Esophagus squamous epithelium (tissue), 4 donors: ENCODE results near the gene TNFSF10.

Experiments
- POLR2A ChIP-seq, 4 donors: fragments of 450-650 bp; IDR thresholded peaks; one replicate each; pipeline ENCODE4 v1.6.1; 2017; ENCODE audit warnings: antibody characterized with exemption in 4 of 4, mild to moderate bottlenecking in 4 of 4, moderate library complexity in 3 of 4
- TF ChIP-seq, protein P1 (sequence below), 6 experiments: fragments of 450-650 bp in 4 of 6; fragments of 200-600 bp in 2 of 6; sonication (generic) in 2 of 6; IDR thresholded peaks; one replicate each; pipeline ENCODE4 v1.5.1; 2016 to 2019; ENCODE audit warnings: antibody characterized with exemption in 6 of 6, mild to moderate bottlenecking in 4 of 6, moderate library complexity in 4 of 6

DNA sequence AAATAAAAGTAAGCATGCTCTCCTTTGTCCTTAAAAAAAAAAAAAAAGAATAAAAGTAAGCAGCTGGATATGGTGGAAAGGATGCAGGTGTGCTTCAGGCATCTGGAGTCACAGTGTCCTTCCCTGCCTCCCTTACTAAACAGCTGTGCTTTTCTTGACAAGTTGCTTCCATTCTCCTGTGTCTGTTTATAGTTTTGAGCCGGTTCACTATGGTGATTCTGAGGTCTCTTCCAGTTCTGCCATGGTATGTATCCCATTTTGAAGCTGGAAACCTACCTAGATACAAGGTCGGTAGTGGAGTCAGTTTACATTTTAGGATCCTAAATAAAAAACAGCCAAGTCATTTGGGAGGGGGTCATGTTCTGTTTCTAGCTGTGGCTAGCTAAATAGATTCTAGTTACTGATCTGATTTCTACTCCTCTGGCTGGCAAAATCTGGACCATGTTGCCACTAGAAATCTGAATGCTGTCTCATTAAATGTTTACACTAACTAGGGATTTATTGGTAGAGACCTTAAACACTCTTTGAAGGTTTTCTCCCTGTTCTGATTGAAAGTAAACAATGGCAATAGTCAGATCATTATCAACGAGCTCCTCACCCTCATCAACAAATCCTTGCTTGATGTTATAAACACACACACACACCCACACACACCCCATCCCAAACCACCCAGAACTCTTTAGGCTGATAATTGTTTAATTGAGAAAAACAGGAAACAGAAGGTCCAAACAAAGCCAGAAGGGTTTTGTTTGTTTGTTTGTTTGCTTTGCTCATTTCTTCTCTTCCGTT, 7.9 kb downstream of the TNFSF10 start:
- TF ChIP-seq, protein P1, sequence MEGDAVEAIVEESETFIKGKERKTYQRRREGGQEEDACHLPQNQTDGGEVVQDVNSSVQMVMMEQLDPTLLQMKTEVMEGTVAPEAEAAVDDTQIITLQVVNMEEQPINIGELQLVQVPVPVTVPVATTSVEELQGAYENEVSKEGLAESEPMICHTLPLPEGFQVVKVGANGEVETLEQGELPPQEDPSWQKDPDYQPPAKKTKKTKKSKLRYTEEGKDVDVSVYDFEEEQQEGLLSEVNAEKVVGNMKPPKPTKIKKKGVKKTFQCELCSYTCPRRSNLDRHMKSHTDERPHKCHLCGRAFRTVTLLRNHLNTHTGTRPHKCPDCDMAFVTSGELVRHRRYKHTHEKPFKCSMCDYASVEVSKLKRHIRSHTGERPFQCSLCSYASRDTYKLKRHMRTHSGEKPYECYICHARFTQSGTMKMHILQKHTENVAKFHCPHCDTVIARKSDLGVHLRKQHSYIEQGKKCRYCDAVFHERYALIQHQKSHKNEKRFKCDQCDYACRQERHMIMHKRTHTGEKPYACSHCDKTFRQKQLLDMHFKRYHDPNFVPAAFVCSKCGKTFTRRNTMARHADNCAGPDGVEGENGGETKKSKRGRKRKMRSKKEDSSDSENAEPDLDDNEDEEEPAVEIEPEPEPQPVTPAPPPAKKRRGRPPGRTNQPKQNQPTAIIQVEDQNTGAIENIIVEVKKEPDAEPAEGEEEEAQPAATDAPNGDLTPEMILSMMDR (IDR thresholded peaks at IDR 0.05): no peak
- no peak for TF ChIP-seq POLR2A (IDR thresholded peaks at IDR 0.05)
